Measurements from ENCODE around the gene FRRS1. TPM values are rescaled to one million over a fixed set of nuclear protein-coding genes. Genes with fewer than 3 reads are reported as not detected.

The FRRS1 gene
- total RNA-seq, 1 experiment from 2014 or later, result 11.1 TPM

GRCh38 chr1:99672530-99673213 is 93.8 kb downstream of the FRRS1 start:
- no peaks in the 10 kb centered on the region for H3K9me3 Mint-ChIP-seq (ENCODE audit: unreplicated experiment)
- no peaks in the 10 kb centered on the region for H3K36me3 ChIP-seq (ENCODE audit: control insufficient read depth, insufficient read depth, low read length)
- no peaks in the 10 kb centered on the region for H3K27me3 Mint-ChIP-seq (ENCODE audit: insufficient read depth, unreplicated experiment)
- H3K4me3 ChIP-seq (ENCODE audit: low read depth, low read length), result no peak overlapping the region
- no peaks in the 10 kb centered on the region for H3K4me1 Mint-ChIP-seq (ENCODE audit: low read depth, unreplicated experiment)
- H3K27me3 ChIP-seq (replicated peaks; ENCODE audit: control insufficient read depth, insufficient read depth, low read length), result no peaks in the 10 kb centered on the region
- no peak for DNase-seq
- intact Hi-C loops (cut with micrococcal nuclease; ENCODE audit: unreplicated experiment), result no loop called here
- no peak overlapping the region for H3K27ac Mint-ChIP-seq (ENCODE audit: unreplicated experiment)
- H3K4me1 ChIP-seq, result no peaks in the 10 kb centered on the region
- ChIA-PET POLR2A (no interaction called here), CTCF (interaction anchor here (0.6 kb wide), 1 partner anchor 983 kb away, joined by 3 read pairs; no protein-coding TSS in a partner anchor)
- H3K36me3 Mint-ChIP-seq (ENCODE audit: insufficient read depth, unreplicated experiment), result no peaks in the 10 kb centered on the region
- H3K4me3 Mint-ChIP-seq (ENCODE audit: unreplicated experiment), result no peak overlapping the region
- TF ChIP-seq, protein P1, sequence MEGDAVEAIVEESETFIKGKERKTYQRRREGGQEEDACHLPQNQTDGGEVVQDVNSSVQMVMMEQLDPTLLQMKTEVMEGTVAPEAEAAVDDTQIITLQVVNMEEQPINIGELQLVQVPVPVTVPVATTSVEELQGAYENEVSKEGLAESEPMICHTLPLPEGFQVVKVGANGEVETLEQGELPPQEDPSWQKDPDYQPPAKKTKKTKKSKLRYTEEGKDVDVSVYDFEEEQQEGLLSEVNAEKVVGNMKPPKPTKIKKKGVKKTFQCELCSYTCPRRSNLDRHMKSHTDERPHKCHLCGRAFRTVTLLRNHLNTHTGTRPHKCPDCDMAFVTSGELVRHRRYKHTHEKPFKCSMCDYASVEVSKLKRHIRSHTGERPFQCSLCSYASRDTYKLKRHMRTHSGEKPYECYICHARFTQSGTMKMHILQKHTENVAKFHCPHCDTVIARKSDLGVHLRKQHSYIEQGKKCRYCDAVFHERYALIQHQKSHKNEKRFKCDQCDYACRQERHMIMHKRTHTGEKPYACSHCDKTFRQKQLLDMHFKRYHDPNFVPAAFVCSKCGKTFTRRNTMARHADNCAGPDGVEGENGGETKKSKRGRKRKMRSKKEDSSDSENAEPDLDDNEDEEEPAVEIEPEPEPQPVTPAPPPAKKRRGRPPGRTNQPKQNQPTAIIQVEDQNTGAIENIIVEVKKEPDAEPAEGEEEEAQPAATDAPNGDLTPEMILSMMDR (IDR thresholded peaks at IDR 0.05; ENCODE audit: insufficient read depth in 1 of 2, low read depth in 1 of 2, low read length in 1 of 2, severe bottlenecking in 1 of 2, unreplicated experiment in 1 of 2), result no peak
- no peaks in the 10 kb centered on the region for H3K9me3 ChIP-seq
- BruUV-seq (replicated peaks), result no TSS peak

DNA sequence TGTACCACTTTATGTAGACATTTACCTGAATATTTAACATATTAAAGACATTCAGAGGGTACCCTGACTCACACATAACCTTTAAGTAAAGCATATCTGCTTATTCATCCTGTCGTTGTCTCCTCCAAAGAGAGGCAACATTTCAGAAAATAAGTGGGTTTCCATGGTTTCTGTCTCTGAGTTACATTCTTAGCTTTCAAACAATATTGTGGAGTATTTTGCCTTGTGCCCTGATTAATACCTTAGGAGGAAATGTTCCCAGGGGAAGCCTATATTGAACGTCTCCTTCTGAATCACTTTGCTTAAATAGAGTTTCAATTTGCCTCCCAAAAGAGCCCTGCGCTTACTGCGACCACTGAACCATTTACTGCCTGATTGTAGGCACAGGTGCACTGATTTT is 94.4 kb downstream of the FRRS1 start:
- BruUV-seq (replicated peaks), result no TSS peak
- Mint-ChIP-seq H3K4me1 (ENCODE audit: low read depth, unreplicated experiment) (no peaks in the 10 kb centered on the region), H3K27me3 (ENCODE audit: insufficient read depth, unreplicated experiment) (no peaks in the 10 kb centered on the region), H3K36me3 (ENCODE audit: insufficient read depth, unreplicated experiment) (no peaks in the 10 kb centered on the region), H3K27ac (ENCODE audit: unreplicated experiment) (no peak overlapping the region), H3K9me3 (ENCODE audit: unreplicated experiment) (no peaks in the 10 kb centered on the region), H3K4me3 (ENCODE audit: unreplicated experiment) (no peak overlapping the region)
- Histone ChIP-seq H3K27me3 (replicated peaks; ENCODE audit: control insufficient read depth, insufficient read depth, low read length) (no peaks in the 10 kb centered on the region), H3K9me3 (no peaks in the 10 kb centered on the region), H3K4me3 (ENCODE audit: low read depth, low read length) (no peak overlapping the region), H3K36me3 (ENCODE audit: control insufficient read depth, insufficient read depth, low read length) (no peaks in the 10 kb centered on the region), H3K4me1 (no peaks in the 10 kb centered on the region)
- TF ChIP-seq, protein P1 (IDR thresholded peaks at IDR 0.05; ENCODE audit: insufficient read depth in 1 of 2, low read depth in 1 of 2, low read length in 1 of 2, severe bottlenecking in 1 of 2, unreplicated experiment in 1 of 2), result no peak
- ChIA-PET POLR2A (no interaction called here), CTCF (no interaction called here)
- DNase-seq, result no peak
- intact Hi-C loops (cut with micrococcal nuclease; ENCODE audit: unreplicated experiment), result no loop called here

- intact Hi-C loops (cut with micrococcal nuclease; ENCODE audit: unreplicated experiment), result no loop called here
- H3K36me3 ChIP-seq (ENCODE audit: control insufficient read depth, insufficient read depth, low read length), result no peaks in the 10 kb centered on the region
Measured at GRCh38 chr1:99670583-99670982, 95.9 kb downstream of the FRRS1 start.

More at GRCh38 chr1:99670583-99670982, 95.9 kb downstream of the FRRS1 start:
- no peak for DNase-seq
- Mint-ChIP-seq H3K27me3 (ENCODE audit: insufficient read depth, unreplicated experiment) (no peaks in the 10 kb centered on the region), H3K27ac (ENCODE audit: unreplicated experiment) (no peak overlapping the region), H3K4me1 (ENCODE audit: low read depth, unreplicated experiment) (no peaks in the 10 kb centered on the region), H3K36me3 (ENCODE audit: insufficient read depth, unreplicated experiment) (no peaks in the 10 kb centered on the region), H3K4me3 (ENCODE audit: unreplicated experiment) (no peak overlapping the region), H3K9me3 (ENCODE audit: unreplicated experiment) (no peaks in the 10 kb centered on the region)
- Histone ChIP-seq H3K9me3 (no peaks in the 10 kb centered on the region), H3K4me3 (ENCODE audit: low read depth, low read length) (no peak overlapping the region), H3K4me1 (no peaks in the 10 kb centered on the region), H3K27me3 (replicated peaks; ENCODE audit: control insufficient read depth, insufficient read depth, low read length) (no peaks in the 10 kb centered on the region)
- CTCF ChIA-PET, result no interaction called here
- POLR2A ChIA-PET, result no interaction called here
- TF ChIP-seq, protein P1 (IDR thresholded peaks at IDR 0.05; ENCODE audit: insufficient read depth in 1 of 2, low read depth in 1 of 2, low read length in 1 of 2, severe bottlenecking in 1 of 2, unreplicated experiment in 1 of 2), result no peak
- BruUV-seq (replicated peaks), result no TSS peak

Data from Caco-2 (cell line).